Gastroesophageal sphincter (tissue), 4 donors: Measurements from ENCODE around the gene GATA5. TPM values are rescaled to one million over a fixed set of nuclear protein-coding genes. Genes with fewer than 3 reads are reported as not detected.

Source experiments
- ATAC-seq: fragments of 150-250 bp; one replicate; pipeline ENCODE4 v1.9.1; 2016; ENCODE audit warnings: mild to moderate bottlenecking, moderate library complexity
- H3K27ac ChIP-seq, 4 donors: fragments of 200-600 bp; sonication (generic) in 3 of 4; 1 replicate in 3 of 4; 2 replicates in 1 of 4; pipeline ENCODE4 v1.5.1; 2016 to 2019
- H3K27me3 ChIP-seq: fragments of 200-600 bp; sonication (generic); one replicate; pipeline ENCODE4 v1.5.1; 2019
- H3K36me3 ChIP-seq, 2 donors: fragments of 200-600 bp; sonication (generic); one replicate each; pipeline ENCODE4 v1.5.1; 2019; ENCODE audit warnings: control low read depth in 1 of 2
- H3K4me1 ChIP-seq, 3 donors: fragments of 200-600 bp; sonication (generic); 1 replicate in 2 of 3; 2 replicates in 1 of 3; pipeline ENCODE4 v1.5.1; 2016 to 2019; ENCODE audit warnings: control low read depth in 2 of 3
- H3K4me3 ChIP-seq, 2 donors: fragments of 200-600 bp; sonication (generic); one replicate each; pipeline ENCODE4 v1.5.1; 2019; ENCODE audit warnings: mild to moderate bottlenecking in 1 of 2, moderate library complexity in 1 of 2
- H3K9me3 ChIP-seq, 3 donors: fragments of 200-600 bp; sonication (generic); one replicate each; pipeline ENCODE4 v1.5.1; 2017 to 2019; ENCODE audit warnings: control low read depth in 2 of 3
- EP300 ChIP-seq: sonication (generic); formaldehyde crosslinking; IDR thresholded peaks from one replicate; pipeline ENCODE4 v1.6.1; 2017; ENCODE audit warnings: antibody characterized with exemption, mild to moderate bottlenecking
- POLR2A ChIP-seq, 2 donors: fragments of 450-650 bp; IDR thresholded peaks; one replicate each; pipeline ENCODE4 v1.6.1; 2017; ENCODE audit warnings: antibody characterized with exemption in 2 of 2, mild to moderate bottlenecking in 2 of 2, moderate library complexity in 1 of 2
- POLR2AphosphoS5 ChIP-seq: sonication (generic); formaldehyde crosslinking; IDR thresholded peaks from one replicate; pipeline ENCODE4 v1.6.1; 2017; ENCODE audit warnings: antibody characterized with exemption
- WGBS, 2 donors: methylation state at CpG; one replicate each; pipeline ENCODE4 v1.1.5; 2018; ENCODE audit warnings: low coverage in 1 of 2; 5-methylcytosine and 5-hydroxymethylcytosine counted together
- total RNA-seq, 4 donors: library from RNA; depleted of rRNA; stranded (reverse); fragments of >200 nt; gene quantifications; one replicate each; pipeline ENCODE4 v1.1.0, GENCODE V29; 2016
- TF ChIP-seq, protein P1 (sequence below), 4 experiments: fragments of 200-600 bp in 2 of 4; fragments of 450-650 bp in 2 of 4; sonication (generic) in 1 of 4; IDR thresholded peaks; one replicate each; pipeline ENCODE4 v1.5.1; 2017 to 2019; ENCODE audit warnings: antibody characterized with exemption in 4 of 4, mild to moderate bottlenecking in 2 of 4, moderate library complexity in 2 of 4

GATA5 gene
- total RNA-seq, 4 donors from 2014 or later: 0.31 to 2.2 (median 1.1) TPM

DNA sequence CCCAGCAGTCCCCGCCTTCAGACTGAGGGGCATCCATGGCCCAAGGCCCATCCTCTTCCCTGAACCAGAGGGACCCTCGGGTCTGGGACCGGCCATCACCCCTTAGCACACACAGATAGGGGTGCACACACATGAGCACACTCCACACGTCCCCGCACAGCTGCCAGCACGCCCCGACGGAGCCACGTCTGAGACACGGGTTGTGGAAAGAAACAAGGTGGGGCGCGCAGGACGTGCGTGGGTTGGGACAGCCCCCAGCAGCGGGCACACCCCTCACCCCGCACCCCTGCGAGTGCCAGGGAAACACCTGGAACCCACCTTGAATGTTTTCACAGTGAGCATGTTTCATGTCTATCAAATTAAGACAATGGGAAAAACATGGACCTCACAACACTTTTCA, 6.4 kb downstream of the GATA5 start:
- TF ChIP-seq, protein P1, sequence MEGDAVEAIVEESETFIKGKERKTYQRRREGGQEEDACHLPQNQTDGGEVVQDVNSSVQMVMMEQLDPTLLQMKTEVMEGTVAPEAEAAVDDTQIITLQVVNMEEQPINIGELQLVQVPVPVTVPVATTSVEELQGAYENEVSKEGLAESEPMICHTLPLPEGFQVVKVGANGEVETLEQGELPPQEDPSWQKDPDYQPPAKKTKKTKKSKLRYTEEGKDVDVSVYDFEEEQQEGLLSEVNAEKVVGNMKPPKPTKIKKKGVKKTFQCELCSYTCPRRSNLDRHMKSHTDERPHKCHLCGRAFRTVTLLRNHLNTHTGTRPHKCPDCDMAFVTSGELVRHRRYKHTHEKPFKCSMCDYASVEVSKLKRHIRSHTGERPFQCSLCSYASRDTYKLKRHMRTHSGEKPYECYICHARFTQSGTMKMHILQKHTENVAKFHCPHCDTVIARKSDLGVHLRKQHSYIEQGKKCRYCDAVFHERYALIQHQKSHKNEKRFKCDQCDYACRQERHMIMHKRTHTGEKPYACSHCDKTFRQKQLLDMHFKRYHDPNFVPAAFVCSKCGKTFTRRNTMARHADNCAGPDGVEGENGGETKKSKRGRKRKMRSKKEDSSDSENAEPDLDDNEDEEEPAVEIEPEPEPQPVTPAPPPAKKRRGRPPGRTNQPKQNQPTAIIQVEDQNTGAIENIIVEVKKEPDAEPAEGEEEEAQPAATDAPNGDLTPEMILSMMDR (IDR thresholded peaks at IDR 0.05): no peak
- TF ChIP-seq EP300 (no peak), POLR2A (IDR thresholded peaks at IDR 0.05) (no peak), POLR2AphosphoS5 (no peak)
- Histone ChIP-seq H3K4me3 (no peak overlapping the region), H3K36me3 (no peaks in the 10 kb centered on the region), H3K9me3 (no peaks in the 10 kb centered on the region), H3K4me1 (peaks cover 0 to 5% (median 0%) of the 10 kb centered on the region in 3 donors), H3K27ac (no peak overlapping the region), H3K27me3 (peaks cover 83% of the 10 kb centered on the region)
- no peak for ATAC-seq
- WGBS, 2 donors: 67 to 86% methylated on average over 3 to 15 of the region's 17 CpGs

DNA sequence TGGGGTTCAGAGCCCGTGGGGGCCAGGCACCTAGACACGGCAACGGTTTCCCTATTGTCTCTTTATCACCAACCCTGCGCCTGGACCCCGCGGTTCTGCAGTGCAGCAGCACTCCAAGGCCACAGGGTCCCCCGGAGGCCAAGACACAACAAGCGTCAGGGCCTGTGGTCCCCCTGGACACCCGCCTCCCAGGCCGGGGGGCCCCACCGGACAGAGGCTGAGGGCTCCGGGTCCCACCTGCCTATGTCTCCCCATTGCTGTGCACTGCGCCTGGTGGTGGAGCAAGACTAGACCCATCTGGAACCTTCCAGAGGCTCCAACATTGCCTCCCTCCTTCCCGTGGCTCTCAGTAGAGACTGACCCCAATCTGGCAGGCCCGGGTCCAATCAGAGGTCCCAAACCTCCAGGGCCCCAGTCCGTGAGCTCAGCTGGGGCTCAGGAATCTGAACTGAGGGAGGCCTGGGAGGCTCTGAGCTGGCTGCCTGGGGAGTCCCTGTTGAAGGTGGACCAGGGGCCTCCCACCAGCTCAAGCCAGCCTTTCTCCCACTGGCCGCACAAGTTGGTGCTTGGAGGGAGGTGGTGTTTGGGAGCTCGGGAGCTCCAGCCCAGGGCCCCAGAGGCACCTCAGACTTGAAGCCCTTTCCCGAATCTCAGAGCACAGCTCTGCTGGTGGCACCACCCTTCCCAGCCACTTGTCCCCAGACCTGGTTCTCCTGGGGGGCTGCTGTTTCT, 8.8 kb downstream of the GATA5 start:
- peaks cover 60% of the 10 kb centered on the region for H3K27me3 ChIP-seq
- WGBS, 2 donors: 80% methylated on average over 1 of the region's 19 CpGs; no CpG with 5 or more reads in 1 of the 2 donors
- TF ChIP-seq, protein P1 (IDR thresholded peaks at IDR 0.05): no peak
- TF ChIP-seq EP300 (no peak), POLR2A (IDR thresholded peaks at IDR 0.05) (no peak), POLR2AphosphoS5 (no peak)
- no peaks in the 10 kb centered on the region for H3K4me1 ChIP-seq
- H3K4me3 ChIP-seq: no peak overlapping the region
- no peak overlapping the region for H3K27ac ChIP-seq
- H3K36me3 ChIP-seq: no peaks in the 10 kb centered on the region
- no peak for ATAC-seq
- H3K9me3 ChIP-seq: no peaks in the 10 kb centered on the region

DNA sequence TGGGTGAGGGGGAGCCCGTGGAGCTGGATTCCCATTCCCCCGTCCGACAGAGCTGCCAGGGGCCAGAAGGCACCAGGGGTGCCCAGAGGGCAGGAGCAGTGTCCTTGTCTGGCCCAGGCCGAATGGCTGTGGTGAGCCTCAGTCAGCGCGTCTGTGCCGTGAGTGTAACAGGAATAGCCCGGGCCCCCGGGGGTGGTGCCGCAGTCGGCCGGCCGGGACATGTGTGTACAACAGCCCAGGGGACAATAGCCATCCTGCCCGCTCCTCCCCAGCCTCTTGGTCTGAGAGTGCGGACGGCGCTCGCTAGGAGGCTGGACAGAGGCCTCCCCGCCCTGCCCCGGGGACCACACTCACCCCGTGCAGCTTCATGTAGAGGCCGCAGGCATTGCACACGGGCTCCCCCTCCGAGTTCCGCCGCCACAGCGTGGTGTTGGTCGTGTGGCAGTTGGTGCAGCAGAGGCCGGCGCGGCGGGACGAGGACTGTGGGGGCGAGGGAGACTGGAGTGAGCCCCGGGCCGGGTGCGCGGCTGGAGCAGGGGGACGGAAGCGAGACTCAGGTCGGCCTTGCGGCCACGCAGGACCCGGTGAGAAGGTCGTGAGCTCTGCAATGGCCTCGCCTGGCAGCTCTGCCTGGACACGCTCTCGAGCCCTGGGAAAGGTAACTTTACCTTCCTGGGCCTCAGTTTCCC, 9.6 kb downstream of the GATA5 start:
- no peaks in the 10 kb centered on the region for H3K9me3 ChIP-seq
- WGBS, 2 donors: 90% methylated on average over 2 of the region's 48 CpGs; no CpG with 5 or more reads in 1 of the 2 donors
- no peaks in the 10 kb centered on the region for H3K4me1 ChIP-seq
- TF ChIP-seq POLR2AphosphoS5: no peak
- TF ChIP-seq EP300: no peak
- TF ChIP-seq, protein P1 (IDR thresholded peaks at IDR 0.05): no peak
- TF ChIP-seq POLR2A (IDR thresholded peaks at IDR 0.05): no peak
- no peak overlapping the region for H3K4me3 ChIP-seq
- H3K36me3 ChIP-seq: no peaks in the 10 kb centered on the region
- ATAC-seq: no peak
- H3K27me3 ChIP-seq: peaks cover 56% of the 10 kb centered on the region
- no peak overlapping the region for H3K27ac ChIP-seq

DNA sequence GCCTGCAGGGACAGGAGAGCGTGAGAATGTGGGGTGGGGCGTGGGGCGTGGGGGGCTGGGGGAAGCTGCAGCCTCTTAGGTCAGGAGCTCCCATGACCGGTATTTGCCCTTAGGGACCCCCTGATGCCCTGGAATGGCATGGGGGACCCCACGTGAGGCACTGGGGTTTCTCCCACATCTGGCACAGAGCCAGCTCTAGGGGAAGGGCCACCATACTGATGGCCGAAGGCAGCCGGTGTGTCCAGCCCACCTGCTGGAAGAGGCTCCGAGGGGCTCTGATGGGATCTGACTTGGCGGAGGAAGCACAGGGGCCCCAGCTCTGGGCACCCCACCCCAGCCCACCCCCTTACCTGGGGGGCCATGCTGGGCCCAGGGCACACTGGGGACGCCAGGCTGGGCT, 10.8 kb downstream of the GATA5 start:
- Histone ChIP-seq H3K4me1 (no peaks in the 10 kb centered on the region), H3K27me3 (peaks cover 53% of the 10 kb centered on the region), H3K27ac (no peak overlapping the region), H3K36me3 (no peaks in the 10 kb centered on the region), H3K9me3 (no peaks in the 10 kb centered on the region), H3K4me3 (no peak overlapping the region)
- WGBS, 2 donors: 90% methylated on average over 4 of the region's 10 CpGs; no CpG with 5 or more reads in 1 of the 2 donors
- no peak for ATAC-seq
- no peak for TF ChIP-seq POLR2A (IDR thresholded peaks at IDR 0.05)
- TF ChIP-seq POLR2AphosphoS5: no peak
- TF ChIP-seq EP300: no peak
- TF ChIP-seq, protein P1 (IDR thresholded peaks at IDR 0.05): no peak
